Gastrocnemius medialis (tissue), 4 donors: Measurements from ENCODE around the gene CCDC192.

Experiments used
- CTCF ChIP-seq, 5 experiments: fragments of 450-650 bp in 3 of 5; fragments of 200-600 bp in 2 of 5; sonication (generic) in 2 of 5; IDR thresholded peaks in 4 of 5; conservative IDR thresholded peaks in 1 of 5; 1 replicate in 4 of 5; 2 replicates in 1 of 5; pipeline ENCODE4 v1.5.1; 2016 to 2019; ENCODE audit warnings: antibody characterized with exemption in 5 of 5, mild to moderate bottlenecking in 3 of 5, moderate library complexity in 3 of 5
- POLR2A ChIP-seq, 2 donors: fragments of 450-650 bp; IDR thresholded peaks; one replicate each; pipeline ENCODE4 v1.6.1; 2017; ENCODE audit warnings: antibody characterized with exemption in 2 of 2, mild to moderate bottlenecking in 2 of 2, moderate library complexity in 2 of 2

- TF ChIP-seq CTCF (IDR thresholded peaks at IDR 0.05 in 4 of 5, conservative IDR thresholded peaks at IDR 0.05 in 1 of 5) (no peak), POLR2A (IDR thresholded peaks at IDR 0.05) (no peak)
Observed at GRCh38 chr5:127930311-127930710, 227.1 kb downstream of the CCDC192 start.
